Activated naive CD4-positive, alpha-beta T cell treated with Interleukin-2 at 50 U/mL for 16 hours (primary cell): ENCODE measurements around the gene SLC16A7.
"Not testable (repeated sequence)": the region's sequence is repeated elsewhere in the genome, so short reads cannot be mapped to it uniquely, and the experiment has no call there.

Experiments
- DNase-seq: peaks from one replicate; pipeline ENCODE4 v3.0.0-alpha.2; 2020

SLC16A7 gene

DNA sequence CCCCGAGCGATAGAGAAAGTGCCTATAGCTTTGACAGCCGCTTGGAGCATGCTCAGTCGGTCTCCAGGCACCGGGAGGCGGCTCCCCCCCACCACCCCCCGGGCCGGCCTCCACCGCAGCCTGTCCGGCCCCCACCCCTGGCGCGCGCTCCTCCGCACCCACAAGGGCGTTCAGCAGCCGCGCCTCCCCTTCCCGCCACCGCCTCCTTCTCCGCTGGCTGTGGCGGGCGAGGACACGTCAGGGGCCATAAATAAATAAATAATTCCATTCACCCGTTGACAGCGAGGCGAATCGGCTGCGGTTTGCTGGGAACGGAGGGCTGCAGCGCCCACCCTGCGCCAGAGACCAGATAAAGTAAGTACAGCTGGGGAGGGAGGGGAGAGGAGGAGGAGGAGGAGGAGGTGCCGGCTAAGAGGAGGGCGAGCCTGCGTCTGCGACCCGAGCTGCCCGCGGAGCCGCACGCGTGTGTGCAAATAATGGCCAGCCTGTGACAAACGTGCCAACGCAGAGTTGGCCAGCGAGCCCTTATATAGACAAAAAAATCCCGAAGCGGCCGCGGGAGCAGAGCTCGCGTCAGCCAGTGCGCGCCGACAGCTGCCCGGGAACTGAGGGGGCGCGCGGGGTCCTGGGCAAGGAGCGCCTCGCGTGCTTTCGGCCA lies at the start of gene SLC16A7:
Gene SLC16A7 (plus strand): TSS at position 147 of the 658 bp plus-strand sequence. CDS start 108,773 bp downstream, outside the sequence.
- DNase-seq = peak; percentile 85

- DNase-seq = no peak
These were observed 46.9 kb upstream of the SLC16A7 start for GRCh38 chr12:59548930-59549329.

GRCh38 chr12:59559696-59560095 lies 36.1 kb upstream of the SLC16A7 start:
- DNase-seq = no peak

GRCh38 chr12:59570145-59570544 lies 25.7 kb upstream of the SLC16A7 start:
- no peak for DNase-seq

- DNase-seq = no peak
These were observed 21.4 kb upstream of the SLC16A7 start for GRCh38 chr12:59574406-59574805.

DNA sequence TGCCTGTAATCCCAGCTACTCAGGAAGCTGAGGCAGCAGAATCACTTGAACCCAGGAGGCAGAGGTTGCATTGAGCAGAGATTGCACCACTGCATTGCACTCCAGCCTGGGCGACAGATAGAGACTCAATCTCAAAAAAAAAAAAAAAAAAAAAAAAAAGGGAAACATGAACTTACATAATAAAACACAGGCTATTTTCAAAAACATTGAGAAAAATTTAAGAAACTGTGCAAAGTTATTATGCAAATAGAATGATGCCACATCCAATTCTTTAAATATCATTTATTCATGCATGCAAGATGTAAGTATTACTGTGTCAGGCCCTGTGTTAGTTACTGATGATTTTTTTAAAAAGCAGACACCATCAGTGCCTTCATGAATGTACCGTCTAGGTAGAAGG lies 20.0 kb upstream of the SLC16A7 start:
- no peak for DNase-seq

DNA sequence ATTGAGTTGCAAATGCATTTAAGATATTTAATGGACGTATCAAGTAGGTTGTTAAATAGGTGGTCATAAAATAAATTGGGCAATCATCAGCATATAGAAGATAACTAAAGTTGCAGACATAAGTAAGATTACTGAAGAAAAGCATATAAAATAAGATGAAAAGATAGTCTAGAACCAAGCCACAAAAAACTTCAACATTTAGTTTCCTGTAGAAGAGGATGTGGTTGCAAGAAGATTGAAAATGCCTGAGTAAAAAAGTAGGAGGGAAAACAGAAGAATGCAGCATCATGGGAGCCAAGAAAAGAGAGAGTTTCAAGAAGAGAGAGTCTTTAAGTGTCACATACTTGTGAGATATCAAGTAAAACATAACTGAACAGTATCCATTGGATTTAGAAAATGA lies 17.6 kb upstream of the SLC16A7 start:
- DNase-seq = no peak

DNA sequence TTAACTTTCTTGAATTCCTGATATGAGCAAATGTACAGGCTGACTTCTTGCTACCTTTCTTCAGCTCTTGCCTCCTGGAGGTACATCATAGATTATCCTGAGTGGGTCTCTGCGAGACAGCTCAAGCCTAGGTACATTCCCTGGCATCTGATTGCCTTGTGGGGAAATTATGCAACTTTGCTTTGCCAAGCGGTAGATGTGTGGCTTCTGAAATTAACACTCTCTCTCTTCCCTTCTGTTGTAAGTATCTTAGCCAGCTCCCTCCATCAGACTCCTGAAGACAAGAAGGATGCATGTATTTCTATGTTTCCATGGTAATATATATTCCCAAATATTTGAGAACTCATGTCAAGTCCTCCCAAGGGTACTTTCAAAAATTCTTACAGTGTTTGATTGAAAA lies 16.2 kb upstream of the SLC16A7 start:
- no peak for DNase-seq

GRCh38 chr12:59580050-59580449 lies 15.8 kb upstream of the SLC16A7 start:
- no peak for DNase-seq

DNA sequence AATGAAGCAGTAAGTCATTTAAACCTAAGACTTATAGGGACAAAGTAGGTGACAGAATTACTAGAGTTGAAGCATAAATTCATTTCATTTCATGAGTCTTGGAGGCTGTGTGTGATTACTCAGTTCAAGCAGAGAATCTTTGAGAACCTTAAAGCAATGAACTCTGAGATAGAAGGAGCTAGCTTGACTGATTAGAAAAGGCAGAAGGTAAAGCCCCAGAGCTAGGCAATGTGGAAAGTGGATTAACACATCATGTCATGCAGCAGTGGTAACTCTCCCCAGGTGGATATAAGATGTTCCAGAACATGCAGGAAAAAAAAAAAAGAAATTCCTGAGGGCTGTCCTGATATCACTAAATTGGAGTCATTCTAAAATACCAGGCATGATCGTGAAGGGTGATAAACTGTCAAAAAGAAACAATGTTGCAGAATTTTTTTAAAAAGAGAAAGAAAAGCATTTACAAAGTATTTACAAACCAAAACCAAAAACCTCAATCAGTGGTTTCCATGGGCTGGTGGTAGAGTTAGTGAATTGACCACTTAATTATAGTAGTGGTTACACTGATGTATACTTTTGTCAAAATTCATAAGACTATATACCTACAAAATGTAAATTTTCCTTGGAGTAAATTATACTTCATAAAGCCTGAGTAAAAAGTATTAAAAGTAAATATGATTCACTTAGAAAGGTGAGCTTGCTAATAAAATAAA lies 12.7 kb upstream of the SLC16A7 start:
- DNase-seq = no peak

- DNase-seq = no peak
These were observed 8.1 kb upstream of the SLC16A7 start for GRCh38 chr12:59587710-59588109.

DNA sequence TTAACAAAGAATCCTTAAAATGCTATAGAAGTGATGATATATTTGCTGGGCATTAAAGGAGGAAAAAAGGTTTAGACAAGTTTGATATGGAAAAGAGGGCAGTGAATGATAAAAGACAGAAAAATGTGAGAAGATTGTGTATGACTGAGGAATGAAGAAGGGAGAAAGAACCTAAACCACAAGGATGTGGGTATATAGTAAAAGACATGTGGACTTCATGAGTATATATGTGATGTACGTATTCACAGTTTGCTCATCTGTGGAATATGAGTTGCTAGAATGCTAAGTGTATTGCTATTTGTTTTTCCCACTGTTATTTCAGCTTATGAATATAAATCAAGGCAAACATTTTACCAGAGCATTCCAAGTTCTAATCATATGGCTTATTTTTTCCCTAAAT lies 2.1 kb upstream of the SLC16A7 start:
- DNase-seq = no peak

DNA sequence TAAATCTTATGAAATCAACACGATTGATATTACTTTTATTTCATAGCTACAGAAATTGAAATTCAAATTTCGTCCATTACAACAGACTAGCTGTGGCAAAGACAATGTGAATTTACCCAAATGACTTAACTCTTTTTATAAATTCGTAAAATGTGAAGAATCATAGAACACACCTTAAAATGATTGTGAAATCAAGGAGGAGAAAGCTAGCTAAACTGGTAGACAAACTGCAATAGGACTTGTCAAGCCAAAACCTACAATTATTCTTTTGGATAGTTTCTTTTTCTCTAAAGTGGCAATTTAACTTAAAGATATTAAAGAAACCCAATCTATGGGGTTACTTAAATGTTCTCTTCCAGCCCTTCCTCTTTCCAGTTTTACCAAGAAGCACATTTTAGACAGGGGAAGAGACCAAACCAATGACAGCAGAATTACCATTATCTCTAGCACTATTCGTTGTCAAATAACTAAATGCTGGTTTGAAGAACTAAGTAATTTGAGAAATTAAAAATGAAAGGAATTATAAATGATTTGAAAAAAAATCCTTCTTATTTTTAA lies 807 bp upstream of the SLC16A7 start:
- DNase-seq = no peak

DNA sequence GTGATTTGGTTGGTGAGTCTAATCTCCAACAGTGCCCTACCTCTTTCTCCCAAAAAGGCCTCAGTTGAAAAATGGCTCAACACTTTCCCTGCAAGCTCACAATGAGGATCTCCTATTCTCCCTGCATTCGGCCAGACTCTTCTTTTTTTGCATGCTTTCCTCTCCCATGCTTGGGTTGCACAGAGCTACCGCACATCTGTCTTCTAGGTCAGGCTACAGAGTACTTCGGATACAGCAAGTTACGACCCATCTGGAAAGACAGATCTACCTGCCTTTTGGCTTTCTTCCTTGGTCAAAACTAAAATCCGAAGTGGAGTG lies 305 bp upstream of the SLC16A7 start:
- no peak for DNase-seq

DNA sequence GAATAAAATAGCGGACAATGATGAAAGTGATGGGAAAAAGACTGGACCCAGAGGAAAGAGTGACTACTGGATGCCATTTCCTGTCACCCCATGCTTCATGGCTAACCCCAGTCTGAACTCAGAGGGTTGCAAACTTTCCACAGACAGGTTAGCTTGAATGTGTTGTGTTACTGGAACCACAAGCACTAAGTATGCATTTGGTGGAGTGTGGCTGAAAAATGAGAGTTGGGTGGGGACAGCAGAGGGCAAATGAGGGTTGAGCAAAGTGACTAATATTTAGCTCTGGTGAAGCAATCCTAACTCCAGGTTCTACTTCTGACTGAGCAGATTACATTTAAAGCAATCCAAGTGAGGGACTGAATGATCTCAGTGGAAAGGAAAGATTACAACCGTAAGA lies 1.6 kb downstream of the SLC16A7 start:
- DNase-seq = peak; percentile 70

DNA sequence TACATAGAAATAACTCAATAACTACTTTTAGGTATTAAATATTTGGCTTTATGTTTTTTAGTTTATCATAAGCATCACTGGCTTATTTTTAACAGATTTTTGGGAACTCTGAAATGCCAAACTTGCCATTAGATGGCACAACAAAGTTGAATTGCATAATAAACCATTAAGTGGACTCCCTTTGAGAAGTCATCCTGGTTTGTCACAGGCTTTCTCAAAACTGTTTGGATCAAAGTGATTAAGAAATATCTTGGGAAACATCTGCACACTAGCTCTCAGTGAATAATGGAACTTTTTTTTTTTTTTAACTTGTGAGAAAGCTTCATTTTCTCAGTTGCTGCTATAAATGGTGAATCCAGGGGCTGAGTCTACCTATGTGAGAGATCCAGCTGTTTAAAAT lies 4.3 kb downstream of the SLC16A7 start:
- no peak for DNase-seq

GRCh38 chr12:59603754-59604153 lies 7.9 kb downstream of the SLC16A7 start:
- no peak for DNase-seq

GRCh38 chr12:59612823-59613434 lies 17.1 kb downstream of the SLC16A7 start:
- not testable (repeated sequence) for DNase-seq

- DNase-seq = no peak
These were observed 19.8 kb downstream of the SLC16A7 start for GRCh38 chr12:59615392-59616165.

- no peak for DNase-seq
These were observed 23.8 kb downstream of the SLC16A7 start for GRCh38 chr12:59619461-59620240.

DNA sequence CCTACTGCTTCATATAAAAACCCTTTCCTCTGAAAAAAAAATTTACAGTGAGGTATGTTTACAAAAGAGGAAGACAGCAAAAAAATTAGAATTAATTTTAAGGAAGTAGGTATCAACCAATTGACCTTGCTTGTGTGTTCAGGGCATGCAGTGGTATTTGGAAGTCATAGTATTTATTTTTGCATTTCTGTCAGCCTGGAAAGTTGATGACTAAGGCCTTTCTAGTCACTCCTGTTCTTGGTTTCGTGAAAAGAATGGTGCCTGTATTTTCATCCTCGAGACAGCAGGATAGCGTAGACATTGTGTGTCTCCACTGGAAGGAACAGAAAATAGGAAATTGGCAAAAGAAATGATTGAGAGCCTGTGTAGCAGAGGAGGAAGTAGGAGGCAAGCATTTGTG lies 24.5 kb downstream of the SLC16A7 start:
- no peak for DNase-seq

- no peak for DNase-seq
These were observed 29.1 kb downstream of the SLC16A7 start for GRCh38 chr12:59624732-59625460.
